ENCODE measurements around the gene TUFT1. TPM values are rescaled to one million over a fixed set of nuclear protein-coding genes. Genes with fewer than 3 reads are reported as not detected.

Gene TUFT1
- total and polyA plus RNA-seq, 12 donors: 5.5 to 18.5 (median 9.1) TPM

DNA sequence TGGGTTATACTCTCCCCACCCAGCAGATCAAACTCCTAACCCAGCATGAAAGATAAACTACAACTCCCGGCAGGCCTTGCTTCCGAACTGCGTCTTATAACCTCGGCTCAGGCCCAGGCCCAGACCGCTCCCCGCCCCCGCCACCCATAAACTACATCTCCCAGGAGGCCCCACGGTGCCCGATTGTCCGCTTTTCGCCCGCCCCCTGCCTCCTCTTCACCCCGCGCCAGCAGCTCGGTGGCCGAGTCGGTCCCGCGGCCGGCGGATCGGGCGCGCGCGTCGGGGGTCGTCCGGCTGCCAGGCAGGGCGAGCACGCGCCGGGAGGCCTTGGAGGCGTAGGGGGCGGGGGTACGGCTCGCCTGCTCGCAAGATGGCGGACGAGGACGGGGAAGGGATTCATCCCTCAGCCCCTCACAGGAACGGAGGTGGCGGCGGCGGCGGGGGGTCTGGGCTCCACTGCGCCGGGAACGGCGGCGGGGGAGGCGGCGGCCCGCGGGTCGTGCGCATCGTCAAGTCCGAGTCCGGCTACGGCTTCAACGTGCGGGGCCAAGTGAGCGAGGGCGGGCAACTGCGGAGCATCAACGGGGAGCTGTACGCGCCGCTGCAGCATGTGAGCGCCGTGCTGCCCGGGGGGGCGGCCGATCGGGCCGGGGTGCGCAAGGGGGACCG is 71.9 kb downstream of the TUFT1 start, which contains the start of gene SNX27:
SNX27 (plus strand) TSS at position 219 of the 669 bp plus-strand sequence; CDS start at position 371, 152 bp downstream.
- Histone ChIP-seq H3K9me3 (replicated peaks in 1 of 3) (no peaks in the 10 kb centered on the region), H3K36me3 (replicated peaks in 1 of 2) (no peaks in the 10 kb centered on the region), H3K27me3 (no peaks in the 10 kb centered on the region), H3K4me3 (peak within 1 kb of the TSS; percentile 64 to 99 (median 95)), H3K4me1 (replicated peaks in 1 of 2) (peaks cover 10 to 36% of the 10 kb centered on the region in 2 donors), H3K27ac (peak within 1 kb of the TSS; percentile 61 to 95 (median 89))
- intact Hi-C loops (cut with DNase I): no loop called here
- 0 to 2% (median 1%) methylated on average over 9 to 79 of the region's 79 CpGs for WGBS, 4 donors
- TF ChIP-seq POLR2A (IDR thresholded peaks at IDR 0.05): peak; percentile 53 to 70
- TF ChIP-seq, protein P1, sequence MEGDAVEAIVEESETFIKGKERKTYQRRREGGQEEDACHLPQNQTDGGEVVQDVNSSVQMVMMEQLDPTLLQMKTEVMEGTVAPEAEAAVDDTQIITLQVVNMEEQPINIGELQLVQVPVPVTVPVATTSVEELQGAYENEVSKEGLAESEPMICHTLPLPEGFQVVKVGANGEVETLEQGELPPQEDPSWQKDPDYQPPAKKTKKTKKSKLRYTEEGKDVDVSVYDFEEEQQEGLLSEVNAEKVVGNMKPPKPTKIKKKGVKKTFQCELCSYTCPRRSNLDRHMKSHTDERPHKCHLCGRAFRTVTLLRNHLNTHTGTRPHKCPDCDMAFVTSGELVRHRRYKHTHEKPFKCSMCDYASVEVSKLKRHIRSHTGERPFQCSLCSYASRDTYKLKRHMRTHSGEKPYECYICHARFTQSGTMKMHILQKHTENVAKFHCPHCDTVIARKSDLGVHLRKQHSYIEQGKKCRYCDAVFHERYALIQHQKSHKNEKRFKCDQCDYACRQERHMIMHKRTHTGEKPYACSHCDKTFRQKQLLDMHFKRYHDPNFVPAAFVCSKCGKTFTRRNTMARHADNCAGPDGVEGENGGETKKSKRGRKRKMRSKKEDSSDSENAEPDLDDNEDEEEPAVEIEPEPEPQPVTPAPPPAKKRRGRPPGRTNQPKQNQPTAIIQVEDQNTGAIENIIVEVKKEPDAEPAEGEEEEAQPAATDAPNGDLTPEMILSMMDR (IDR thresholded peaks at IDR 0.05): no peak
- peak; percentile 93 to 97 (median 94) for DNase-seq

DNA sequence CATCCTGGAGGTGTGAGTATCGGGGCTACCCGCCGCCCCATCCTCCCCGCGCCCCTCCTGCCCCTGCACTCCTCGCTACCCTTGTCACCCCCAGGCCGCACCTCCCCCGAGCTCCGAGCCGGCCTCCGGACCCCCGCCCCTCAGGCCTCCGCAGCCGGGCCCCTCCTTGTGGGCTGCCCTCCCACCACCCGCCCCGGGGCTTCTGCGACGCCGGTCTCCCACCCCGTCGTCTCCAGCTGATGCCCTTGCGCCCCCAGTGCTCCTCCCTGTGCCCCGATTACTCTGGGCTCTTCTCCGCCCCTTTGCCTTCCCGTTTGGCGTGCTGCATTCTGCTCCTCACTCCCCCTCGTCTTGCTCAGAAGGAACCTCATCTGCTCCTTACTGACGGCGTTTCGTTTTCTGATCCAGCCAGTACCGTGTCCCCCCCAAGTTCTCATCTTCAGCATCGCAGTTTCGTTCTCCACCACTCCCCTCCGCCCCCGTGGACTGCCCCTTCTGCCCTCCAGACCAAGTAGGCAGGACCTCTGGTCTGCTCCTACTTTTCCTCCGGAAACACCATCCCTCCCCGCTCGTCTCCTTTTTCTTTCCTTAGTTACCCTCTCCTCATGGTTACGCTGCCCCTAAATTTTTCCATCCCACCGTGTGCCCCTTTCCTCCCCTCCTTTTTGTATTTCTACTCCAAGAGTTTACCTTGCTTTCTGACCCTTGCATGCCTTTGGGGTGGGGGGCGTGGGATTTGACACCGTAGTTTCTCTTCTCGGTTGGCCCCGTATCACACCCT is 72.6 kb downstream of the TUFT1 start:
- WGBS, 4 donors: 1 to 2% (median 2%) methylated on average over 25 to 44 of the region's 44 CpGs
- H3K27me3 ChIP-seq: no peaks in the 10 kb centered on the region
- intact Hi-C loops (cut with DNase I): no loop called here
- H3K9me3 ChIP-seq (replicated peaks in 1 of 3): no peaks in the 10 kb centered on the region
- peak overlapping the region; percentile 64 to 99 (median 95) for H3K4me3 ChIP-seq
- DNase-seq: peak in 6 of 7 donors; percentile 27 to 67 (median 36)
- peaks cover 10 to 41% of the 10 kb centered on the region in 2 donors for H3K4me1 ChIP-seq (replicated peaks in 1 of 2)
- H3K27ac ChIP-seq: peak overlapping the region in 4 of 5 donors; percentile 61 to 95 (median 90)
- peak in 1 of 2 donors; percentile 18 for TF ChIP-seq POLR2A (IDR thresholded peaks at IDR 0.05)
- TF ChIP-seq, protein P1 (IDR thresholded peaks at IDR 0.05): no peak
- H3K36me3 ChIP-seq (replicated peaks in 1 of 2): no peaks in the 10 kb centered on the region

DNA sequence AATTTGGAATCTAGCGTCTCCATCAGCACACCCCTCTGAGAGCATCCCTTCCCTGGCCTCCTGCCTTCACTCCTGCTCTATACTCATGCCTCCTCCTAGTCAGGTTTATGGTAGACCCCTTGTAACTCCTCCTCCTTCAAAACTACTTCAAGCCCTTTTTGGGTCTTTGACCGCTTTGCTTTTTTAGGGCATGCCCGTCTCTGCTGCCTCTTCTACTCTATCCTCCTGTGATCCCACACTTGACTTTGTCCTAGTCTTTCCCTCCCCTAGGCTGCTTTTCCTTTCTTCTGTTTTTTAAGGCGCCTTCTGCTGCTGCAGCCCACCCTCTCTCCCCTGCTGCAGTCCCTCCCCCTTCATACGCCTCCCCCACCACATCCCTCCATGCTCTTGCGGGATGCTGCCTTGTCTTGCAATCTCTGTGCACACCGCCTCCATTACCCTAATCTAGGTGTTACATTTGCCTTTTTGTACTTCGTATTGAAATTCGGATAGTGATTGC is 73.2 kb downstream of the TUFT1 start:
- no peaks in the 10 kb centered on the region for H3K9me3 ChIP-seq (replicated peaks in 1 of 3)
- TF ChIP-seq, protein P1 (IDR thresholded peaks at IDR 0.05): no peak
- no peak for TF ChIP-seq POLR2A (IDR thresholded peaks at IDR 0.05)
- peaks cover 10 to 46% of the 10 kb centered on the region in 2 donors for H3K4me1 ChIP-seq (replicated peaks in 1 of 2)
- no peak for DNase-seq
- peak overlapping the region in 1 of 5 donors; percentile 92 for H3K27ac ChIP-seq
- H3K4me3 ChIP-seq: peak overlapping the region in 3 of 4 donors; percentile 64 to 99 (median 93)
- 37 to 55% (median 42%) methylated on average over 9 of the region's 9 CpGs for WGBS, 4 donors
- intact Hi-C loops (cut with DNase I): no loop called here
- no peaks in the 10 kb centered on the region for H3K36me3 ChIP-seq (replicated peaks in 1 of 2)
- no peaks in the 10 kb centered on the region for H3K27me3 ChIP-seq
